Neural progenitor cell (in vitro differentiated cells): ENCODE data around the gene PRDM16. TPM values are rescaled to one million over a fixed set of nuclear protein-coding genes. Genes with fewer than 3 reads are reported as not detected.

Experiments
- DNase-seq: peaks from one replicate; pipeline ENCODE4 v3.0.0-alpha.2; 2016; ENCODE audit warnings: low spot score
- H2AFZ ChIP-seq: fragments of 200-600 bp; sonication (generic); replicated peaks from 2 replicates; pipeline ENCODE4 v1.6.1; 2016; ENCODE audit warnings: antibody characterized with exemption
- H3F3A ChIP-seq: fragments of 200-600 bp; sonication (generic); 2 replicates; pipeline ENCODE4 v1.6.1; 2016; ENCODE audit warnings: antibody characterized with exemption, low read depth
- H3K27ac ChIP-seq: fragments of 200-600 bp; sonication (generic); 2 replicates; pipeline ENCODE4 v1.5.1; 2016; ENCODE audit warnings: mild to moderate bottlenecking
- H3K27me3 ChIP-seq: fragments of 200-600 bp; sonication (generic); 2 replicates; pipeline ENCODE4 v1.6.1; 2016; ENCODE audit warnings: mild to moderate bottlenecking, moderate library complexity
- H3K36me3 ChIP-seq: fragments of 200-600 bp; sonication (generic); 2 replicates; pipeline ENCODE4 v1.5.1; 2016
- H3K4me1 ChIP-seq: fragments of 200-600 bp; sonication (generic); 2 replicates; pipeline ENCODE4 v1.6.1; 2016; ENCODE audit warnings: mixed run types
- H3K4me2 ChIP-seq: fragments of 200-600 bp; sonication (generic); 2 replicates; pipeline ENCODE4 v1.6.1; 2016
- H3K4me3 ChIP-seq: fragments of 200-600 bp; sonication (generic); 2 replicates; pipeline ENCODE4 v1.5.1; 2016
- H3K79me2 ChIP-seq: fragments of 200-600 bp; sonication (generic); 2 replicates; pipeline ENCODE4 v1.6.1; 2016; ENCODE audit warnings: low read depth
- H3K9ac ChIP-seq: fragments of 200-600 bp; sonication (generic); 2 replicates; pipeline ENCODE4 v1.6.1; 2016
- H3K9me3 ChIP-seq: fragments of 200-600 bp; sonication (generic); 2 replicates; pipeline ENCODE4 v1.5.1; 2016; ENCODE audit warnings: low read depth
- H4K20me1 ChIP-seq: fragments of 200-600 bp; sonication (generic); 2 replicates; pipeline ENCODE4 v1.6.1; 2016; ENCODE audit warnings: low read depth
- H3K27ac Mint-ChIP-seq: 3 replicates; pipeline ENCODE4 v1.8.0; 2021; ENCODE audit warnings: mixed read lengths
- H3K27me3 Mint-ChIP-seq: 2 replicates; pipeline ENCODE4 v1.8.0; 2022; ENCODE audit warnings: low read depth, mild to moderate bottlenecking, inconsistent platforms, moderate library complexity, mixed read lengths; ENCODE audit not compliant: insufficient read depth
- H3K36me3 Mint-ChIP-seq: 3 replicates; pipeline ENCODE4 v1.8.0; 2021; ENCODE audit warnings: mixed read lengths
- H3K4me1 Mint-ChIP-seq: 3 replicates; pipeline ENCODE4 v1.8.0; 2021; ENCODE audit warnings: mixed read lengths
- H3K4me3 Mint-ChIP-seq: 3 replicates; pipeline ENCODE4 v1.8.0; 2021; ENCODE audit warnings: mild to moderate bottlenecking, moderate library complexity, mixed read lengths
- H3K9me3 Mint-ChIP-seq: 3 replicates; pipeline ENCODE4 v1.8.0; 2020; ENCODE audit warnings: mixed read lengths
- EZH2 ChIP-seq: fragments of 200-600 bp; sonication (generic); IDR thresholded peaks from 2 replicates; pipeline ENCODE4 v1.6.1; 2017; ENCODE audit warnings: antibody characterized with exemption, mild to moderate bottlenecking, moderate library complexity
- EZH2phosphoT487 ChIP-seq: fragments of 200-600 bp; sonication (generic); IDR thresholded peaks from 2 replicates; pipeline ENCODE4 v1.6.1; 2017; ENCODE audit warnings: antibody characterized with exemption
- total RNA-seq: library from RNA; depleted of rRNA; stranded (reverse); fragments of >200 nt; gene quantifications from 2 replicates; pipeline ENCODE4 v1.2.3, GENCODE V29; 2015; ENCODE audit warnings: low replicate concordance
- TF ChIP-seq, protein P1 (sequence below): fragments of 200-600 bp; sonication (generic); IDR thresholded peaks from 2 replicates; pipeline ENCODE4 v1.5.1; 2017; ENCODE audit warnings: antibody characterized with exemption, mild to moderate bottlenecking

PRDM16 gene
- 1.9 and 2.0 TPM in 2 replicates for total RNA-seq

DNA sequence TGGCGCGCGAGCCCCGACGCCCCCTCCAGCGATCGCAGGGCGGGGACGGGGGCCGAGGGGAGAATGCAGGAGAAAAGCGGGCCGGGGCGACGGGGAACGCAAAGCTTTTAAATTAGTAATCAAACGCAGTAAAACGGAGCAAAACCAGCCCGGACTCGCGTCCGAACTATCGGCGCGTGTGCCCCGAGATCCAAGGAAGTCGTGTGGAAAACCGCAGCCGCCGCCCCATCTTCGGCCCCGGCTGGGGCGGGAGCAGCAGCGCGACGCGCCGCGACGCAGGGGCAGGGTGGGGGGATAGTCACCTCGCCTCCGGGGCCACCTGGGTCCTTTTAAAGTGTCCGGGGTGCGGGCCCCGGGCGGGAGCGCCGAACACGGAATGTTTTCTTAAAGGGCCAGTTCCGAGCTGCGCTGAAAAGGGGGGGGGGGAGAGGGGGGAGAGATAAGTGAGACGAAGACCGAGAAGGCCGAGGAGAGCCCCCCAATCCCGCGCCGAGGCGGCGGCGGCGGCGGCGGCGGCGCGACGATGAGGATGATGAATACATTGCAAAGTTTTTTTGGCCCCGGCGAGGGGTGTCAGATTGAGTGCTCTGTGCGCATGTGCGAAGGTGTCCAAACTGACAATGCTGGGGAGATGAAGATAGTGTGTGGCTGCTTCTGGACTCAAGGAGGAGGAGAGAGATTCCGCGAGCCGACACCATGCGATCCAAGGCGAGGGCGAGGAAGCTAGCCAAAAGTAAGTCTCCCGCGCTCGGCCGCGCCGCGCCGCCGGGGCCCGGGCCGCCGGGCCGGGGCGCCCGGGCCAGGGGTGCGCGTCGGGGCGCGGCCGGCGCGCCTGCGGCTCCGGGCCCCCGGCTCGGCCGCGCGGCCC is at the start of gene PRDM16:
Gene PRDM16, plus strand, starts transcription at position 640 of the 868 bp plus-strand sequence. Its CDS starts 57 bp downstream, at position 697.
- Histone ChIP-seq H3K79me2 (no peaks in the 10 kb centered on the region), H3K36me3 (no peaks in the 10 kb centered on the region), H3K27ac (no peak within 1 kb of the TSS), H3K9me3 (no peaks in the 10 kb centered on the region), H3K4me2 (peak within 1 kb of the TSS; percentile 90), H3K27me3 (peaks cover 96% of the 10 kb centered on the region), H2AFZ (peak within 1 kb of the TSS; percentile 74), H3K9ac (no peak within 1 kb of the TSS), H3K4me1 (peaks cover 45% of the 10 kb centered on the region), H3K4me3 (peak within 1 kb of the TSS; percentile 52), H4K20me1 (peaks cover 60% of the 10 kb centered on the region), H3F3A (peaks cover 16% of the 10 kb centered on the region)
- H3K4me1 Mint-ChIP-seq, result peaks cover 13% of the 10 kb centered on the region
- peak within 1 kb of the TSS; percentile 91 for H3K27ac Mint-ChIP-seq
- H3K9me3 Mint-ChIP-seq, result no peaks in the 10 kb centered on the region
- H3K4me3 Mint-ChIP-seq, result peak within 1 kb of the TSS; percentile 98
- H3K36me3 Mint-ChIP-seq, result no peaks in the 10 kb centered on the region
- TF ChIP-seq EZH2 (peak; percentile 55), EZH2phosphoT487 (peak; percentile 86)
- TF ChIP-seq, protein P1, sequence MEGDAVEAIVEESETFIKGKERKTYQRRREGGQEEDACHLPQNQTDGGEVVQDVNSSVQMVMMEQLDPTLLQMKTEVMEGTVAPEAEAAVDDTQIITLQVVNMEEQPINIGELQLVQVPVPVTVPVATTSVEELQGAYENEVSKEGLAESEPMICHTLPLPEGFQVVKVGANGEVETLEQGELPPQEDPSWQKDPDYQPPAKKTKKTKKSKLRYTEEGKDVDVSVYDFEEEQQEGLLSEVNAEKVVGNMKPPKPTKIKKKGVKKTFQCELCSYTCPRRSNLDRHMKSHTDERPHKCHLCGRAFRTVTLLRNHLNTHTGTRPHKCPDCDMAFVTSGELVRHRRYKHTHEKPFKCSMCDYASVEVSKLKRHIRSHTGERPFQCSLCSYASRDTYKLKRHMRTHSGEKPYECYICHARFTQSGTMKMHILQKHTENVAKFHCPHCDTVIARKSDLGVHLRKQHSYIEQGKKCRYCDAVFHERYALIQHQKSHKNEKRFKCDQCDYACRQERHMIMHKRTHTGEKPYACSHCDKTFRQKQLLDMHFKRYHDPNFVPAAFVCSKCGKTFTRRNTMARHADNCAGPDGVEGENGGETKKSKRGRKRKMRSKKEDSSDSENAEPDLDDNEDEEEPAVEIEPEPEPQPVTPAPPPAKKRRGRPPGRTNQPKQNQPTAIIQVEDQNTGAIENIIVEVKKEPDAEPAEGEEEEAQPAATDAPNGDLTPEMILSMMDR, result no peak
- DNase-seq, result peak; percentile 89
- H3K27me3 Mint-ChIP-seq, result peaks cover 52% of the 10 kb centered on the region

DNA sequence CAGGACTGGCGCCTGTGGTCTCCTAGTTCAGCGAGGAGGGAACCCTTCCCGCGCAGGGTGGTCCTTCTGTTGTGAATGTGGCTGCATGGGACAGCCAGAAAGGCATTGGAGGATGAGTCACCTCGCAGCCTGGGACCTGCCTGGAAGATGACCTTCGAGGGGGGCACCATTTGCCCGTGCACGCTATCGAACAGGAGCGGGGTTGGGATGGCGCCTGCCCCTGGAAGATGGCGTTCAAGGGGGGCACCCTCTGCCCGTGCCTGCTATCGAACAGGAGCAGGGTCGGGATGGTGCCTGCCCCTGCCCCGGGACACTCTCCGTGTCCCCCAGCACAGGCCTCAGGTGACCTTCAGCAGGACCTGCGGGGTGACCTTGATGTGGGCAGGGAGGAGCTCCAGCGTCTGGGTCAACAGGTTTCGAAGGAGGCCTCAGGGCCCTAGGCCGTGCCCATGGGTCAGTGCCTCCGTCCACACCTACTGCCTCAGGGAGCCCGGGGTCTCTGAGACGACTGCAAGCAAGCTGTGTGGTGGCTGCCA is 49.4 kb upstream of the PRDM16 start:
- peaks cover 12% of the 10 kb centered on the region for H3K27me3 Mint-ChIP-seq
- Histone ChIP-seq H3F3A (no peaks in the 10 kb centered on the region), H4K20me1 (no peaks in the 10 kb centered on the region), H3K4me1 (no peaks in the 10 kb centered on the region), H3K36me3 (no peaks in the 10 kb centered on the region), H3K4me2 (no peak overlapping the region), H2AFZ (no peak overlapping the region), H3K27me3 (no peaks in the 10 kb centered on the region), H3K9ac (no peak overlapping the region), H3K27ac (no peak overlapping the region), H3K9me3 (no peaks in the 10 kb centered on the region), H3K4me3 (no peak overlapping the region), H3K79me2 (no peaks in the 10 kb centered on the region)
- no peak for DNase-seq
- no peaks in the 10 kb centered on the region for H3K36me3 Mint-ChIP-seq
- peaks cover 2% of the 10 kb centered on the region for H3K9me3 Mint-ChIP-seq
- TF ChIP-seq EZH2phosphoT487, result no peak
- no peak for TF ChIP-seq EZH2
- TF ChIP-seq, protein P1, result no peak
- no peak overlapping the region for H3K27ac Mint-ChIP-seq
- H3K4me1 Mint-ChIP-seq, result peaks cover 9% of the 10 kb centered on the region
- H3K4me3 Mint-ChIP-seq, result no peak overlapping the region

DNA sequence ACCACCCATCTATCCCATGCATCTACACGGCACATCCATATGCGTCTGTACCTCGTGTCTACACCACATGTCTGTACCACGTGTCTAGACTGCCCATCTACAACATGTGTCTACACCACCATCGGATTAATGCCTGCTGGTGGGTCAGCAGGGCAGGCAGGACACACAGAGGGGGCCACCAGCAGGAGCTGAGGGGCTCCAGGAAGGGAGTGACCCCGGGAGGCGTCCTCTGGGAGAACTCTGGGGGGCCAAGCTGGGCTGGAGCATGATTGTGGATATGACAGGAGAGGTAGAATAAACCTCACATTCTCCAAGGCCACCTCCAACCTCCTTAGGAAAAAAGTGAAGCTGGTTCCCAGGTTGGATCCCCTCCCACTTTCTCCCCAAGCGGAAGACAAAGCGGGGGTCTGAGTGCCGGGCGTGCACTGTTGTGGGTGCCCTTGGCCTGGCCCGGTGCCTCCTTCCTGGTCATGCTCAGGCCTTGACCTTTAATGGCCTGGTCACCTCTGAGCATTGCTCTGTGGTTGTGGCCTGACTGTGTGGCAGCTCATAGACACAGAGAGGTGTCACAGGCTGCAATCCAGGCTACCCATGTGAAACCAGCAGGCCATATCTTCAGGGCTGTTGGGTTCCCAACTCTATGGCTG is 48.6 kb upstream of the PRDM16 start:
- H4K20me1 ChIP-seq, result no peaks in the 10 kb centered on the region
- Mint-ChIP-seq H3K9me3 (peaks cover 2% of the 10 kb centered on the region), H3K27ac (no peak overlapping the region), H3K36me3 (no peaks in the 10 kb centered on the region), H3K4me3 (no peak overlapping the region), H3K27me3 (peaks cover 8% of the 10 kb centered on the region), H3K4me1 (peaks cover 8% of the 10 kb centered on the region)
- no peak overlapping the region for H3K27ac ChIP-seq
- TF ChIP-seq, protein P1, result no peak
- TF ChIP-seq EZH2 (no peak), EZH2phosphoT487 (no peak)
- no peak for DNase-seq
- no peaks in the 10 kb centered on the region for H3K9me3 ChIP-seq
- H3K9ac ChIP-seq, result no peak overlapping the region
- no peak overlapping the region for H3K4me2 ChIP-seq
- no peak overlapping the region for H2AFZ ChIP-seq
- H3K36me3 ChIP-seq, result no peaks in the 10 kb centered on the region
- no peaks in the 10 kb centered on the region for H3K79me2 ChIP-seq
- H3F3A ChIP-seq, result no peaks in the 10 kb centered on the region
- H3K27me3 ChIP-seq, result no peaks in the 10 kb centered on the region
- no peaks in the 10 kb centered on the region for H3K4me1 ChIP-seq
- no peak overlapping the region for H3K4me3 ChIP-seq
